Colonic mucosa (tissue), 4 donors: ENCODE measurements around the gene ITGAL. TPM values are rescaled to one million over a fixed set of nuclear protein-coding genes. Genes with fewer than 3 reads are reported as not detected.

ENCODE experiments used
- DNase-seq: peaks from one replicate; pipeline ENCODE4 v3.0.0-alpha.2; 2020
- H3K27ac ChIP-seq: fragments of 200-600 bp; one replicate; pipeline ENCODE4 v1.8.0; 2021
- H3K27me3 ChIP-seq: fragments of 200-600 bp; one replicate; pipeline ENCODE4 v1.8.0; 2021
- H3K36me3 ChIP-seq: fragments of 200-600 bp; one replicate; pipeline ENCODE4 v1.8.0; 2021
- H3K4me1 ChIP-seq: fragments of 200-600 bp; one replicate; pipeline ENCODE4 v1.8.0; 2021; ENCODE audit warnings: mild to moderate bottlenecking
- H3K4me3 ChIP-seq: fragments of 200-600 bp; one replicate; pipeline ENCODE4 v1.8.0; 2021
- H3K9ac ChIP-seq, 2 donors: one replicate each; pipeline ENCODE4 v1.7.0; 2013; ENCODE audit warnings: control low read depth in 2 of 2, low read depth in 2 of 2, low read length in 2 of 2
- H3K9me3 ChIP-seq: fragments of 200-600 bp; one replicate; pipeline ENCODE4 v1.8.0; 2021
- intact Hi-C: fragments of 100-400 bp; cut with DNase I; formaldehyde crosslinking; loops from one replicate; pipeline ENCODE4 v1.14.1; 2022
- total RNA-seq, 2 donors: library from RNA; stranded (reverse); fragmentation: NEBNext Ultra II Directional in 1 of 2; extraction: Animal tissue kit (Norgen Biotek cat#: 25700) in 1 of 2; gene quantifications; one replicate each; pipeline ENCODE4 v1.2.1, GENCODE V29; 2021
- TF ChIP-seq, protein P1 (sequence below): fragments of 200-600 bp; IDR thresholded peaks from one replicate; pipeline ENCODE4 v1.8.0; 2022; ENCODE audit warnings: antibody characterized with exemption, mild to moderate bottlenecking
- donor health status: healthy.
- donor health status: DM: no; HTN: no; CAD: no.
- donor health status: DM: no; HTN: no; CAD: no.

The ITGAL gene
- total RNA-seq: 1 to 10 TPM; 3.4 to 4.8 TPM

DNA sequence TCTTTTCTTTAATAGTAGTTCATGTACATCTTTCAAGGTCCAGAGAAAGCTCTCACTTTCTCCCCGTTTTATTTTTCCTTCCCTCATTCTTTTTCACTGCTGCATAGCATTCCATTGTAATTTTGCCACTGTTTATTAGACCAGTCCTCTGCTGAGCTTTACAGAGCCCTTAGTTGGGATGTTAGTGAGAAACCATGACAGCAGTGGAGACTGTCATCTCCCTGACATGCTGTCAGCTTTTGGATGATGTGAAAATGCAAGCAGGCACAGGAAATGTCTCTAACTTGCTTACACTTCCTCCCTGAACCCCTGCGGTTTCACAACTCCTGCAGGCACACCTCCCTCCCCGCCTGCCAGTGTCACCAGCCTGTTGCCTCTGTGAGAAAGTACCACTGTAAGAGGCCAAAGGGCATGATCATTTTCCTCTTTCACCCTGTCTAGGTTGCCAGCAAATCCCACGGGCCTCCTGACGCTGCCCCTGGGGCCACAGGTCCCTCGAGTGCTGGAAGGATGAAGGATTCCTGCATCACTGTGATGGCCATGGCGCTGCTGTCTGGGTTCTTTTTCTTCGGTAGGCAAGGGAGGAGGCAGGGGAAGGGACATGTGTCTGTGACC is at the start of gene ITGAL:
ITGAL (plus strand) TSS at position 415 of the 615 bp plus-strand sequence; CDS start at position 511, 96 bp downstream.
- DNase-seq: peak; percentile 46
- Histone ChIP-seq H3K27ac (peak within 1 kb of the TSS; percentile 70), H3K4me1 (no peaks in the 10 kb centered on the region), H3K27me3 (no peaks in the 10 kb centered on the region), H3K9me3 (no peaks in the 10 kb centered on the region), H3K9ac (peak within 1 kb of the TSS; percentile 43 to 58), H3K36me3 (no peaks in the 10 kb centered on the region), H3K4me3 (peak within 1 kb of the TSS; percentile 23)
- TF ChIP-seq, protein P1, sequence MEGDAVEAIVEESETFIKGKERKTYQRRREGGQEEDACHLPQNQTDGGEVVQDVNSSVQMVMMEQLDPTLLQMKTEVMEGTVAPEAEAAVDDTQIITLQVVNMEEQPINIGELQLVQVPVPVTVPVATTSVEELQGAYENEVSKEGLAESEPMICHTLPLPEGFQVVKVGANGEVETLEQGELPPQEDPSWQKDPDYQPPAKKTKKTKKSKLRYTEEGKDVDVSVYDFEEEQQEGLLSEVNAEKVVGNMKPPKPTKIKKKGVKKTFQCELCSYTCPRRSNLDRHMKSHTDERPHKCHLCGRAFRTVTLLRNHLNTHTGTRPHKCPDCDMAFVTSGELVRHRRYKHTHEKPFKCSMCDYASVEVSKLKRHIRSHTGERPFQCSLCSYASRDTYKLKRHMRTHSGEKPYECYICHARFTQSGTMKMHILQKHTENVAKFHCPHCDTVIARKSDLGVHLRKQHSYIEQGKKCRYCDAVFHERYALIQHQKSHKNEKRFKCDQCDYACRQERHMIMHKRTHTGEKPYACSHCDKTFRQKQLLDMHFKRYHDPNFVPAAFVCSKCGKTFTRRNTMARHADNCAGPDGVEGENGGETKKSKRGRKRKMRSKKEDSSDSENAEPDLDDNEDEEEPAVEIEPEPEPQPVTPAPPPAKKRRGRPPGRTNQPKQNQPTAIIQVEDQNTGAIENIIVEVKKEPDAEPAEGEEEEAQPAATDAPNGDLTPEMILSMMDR: no peak
- intact Hi-C loops: no loop called here

DNA sequence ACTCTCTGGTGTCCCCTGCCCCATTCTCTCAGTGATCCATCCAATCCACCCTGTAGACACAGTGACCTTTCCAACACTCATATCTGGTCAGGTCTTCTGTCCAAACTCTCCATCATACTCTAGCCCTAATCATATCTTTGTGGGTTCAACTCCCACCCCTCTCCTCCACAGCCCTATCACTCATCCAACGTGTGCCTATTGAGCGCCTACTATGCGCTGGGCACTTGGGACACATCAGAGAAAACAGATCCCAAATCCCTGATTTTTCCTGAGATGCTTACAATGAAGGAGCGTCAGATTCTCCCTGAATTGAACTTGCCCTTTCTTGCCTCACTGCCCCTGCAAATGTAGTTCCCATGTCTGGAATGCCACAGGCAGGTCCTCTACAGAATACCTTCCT is 44.5 kb upstream of the ITGAL start:
- H3K27ac ChIP-seq: no peak overlapping the region

DNA sequence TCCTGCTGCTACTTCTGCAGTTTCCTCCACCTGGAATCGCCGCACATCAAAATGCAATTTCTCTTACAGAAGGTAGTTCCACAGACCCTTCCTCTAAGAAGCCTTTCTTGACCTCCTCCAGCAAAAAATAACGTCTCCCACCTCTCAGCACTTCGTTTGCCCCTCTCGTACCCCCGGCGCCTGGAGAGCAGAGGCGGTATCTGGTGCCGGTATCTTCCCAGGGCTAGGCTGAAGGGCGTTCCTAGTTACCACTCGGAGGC is 43.2 kb upstream of the ITGAL start:
- TF ChIP-seq, protein P1: no peak
- no peak for DNase-seq

More for the DNA sequence above, 44.5 kb upstream of the ITGAL start:
- H3K9me3 ChIP-seq: no peaks in the 10 kb centered on the region
- intact Hi-C loops: loop anchor here (10.0 kb wide), 1 partner anchor 177 kb away; no protein-coding TSS in a partner anchor
- no peaks in the 10 kb centered on the region for H3K27me3 ChIP-seq
- DNase-seq: no peak
- TF ChIP-seq, protein P1: no peak
- H3K36me3 ChIP-seq: peaks cover 7% of the 10 kb centered on the region
- no peak overlapping the region for H3K4me3 ChIP-seq
- H3K9ac ChIP-seq: no peak overlapping the region
- H3K4me1 ChIP-seq: peaks cover 3% of the 10 kb centered on the region

DNA sequence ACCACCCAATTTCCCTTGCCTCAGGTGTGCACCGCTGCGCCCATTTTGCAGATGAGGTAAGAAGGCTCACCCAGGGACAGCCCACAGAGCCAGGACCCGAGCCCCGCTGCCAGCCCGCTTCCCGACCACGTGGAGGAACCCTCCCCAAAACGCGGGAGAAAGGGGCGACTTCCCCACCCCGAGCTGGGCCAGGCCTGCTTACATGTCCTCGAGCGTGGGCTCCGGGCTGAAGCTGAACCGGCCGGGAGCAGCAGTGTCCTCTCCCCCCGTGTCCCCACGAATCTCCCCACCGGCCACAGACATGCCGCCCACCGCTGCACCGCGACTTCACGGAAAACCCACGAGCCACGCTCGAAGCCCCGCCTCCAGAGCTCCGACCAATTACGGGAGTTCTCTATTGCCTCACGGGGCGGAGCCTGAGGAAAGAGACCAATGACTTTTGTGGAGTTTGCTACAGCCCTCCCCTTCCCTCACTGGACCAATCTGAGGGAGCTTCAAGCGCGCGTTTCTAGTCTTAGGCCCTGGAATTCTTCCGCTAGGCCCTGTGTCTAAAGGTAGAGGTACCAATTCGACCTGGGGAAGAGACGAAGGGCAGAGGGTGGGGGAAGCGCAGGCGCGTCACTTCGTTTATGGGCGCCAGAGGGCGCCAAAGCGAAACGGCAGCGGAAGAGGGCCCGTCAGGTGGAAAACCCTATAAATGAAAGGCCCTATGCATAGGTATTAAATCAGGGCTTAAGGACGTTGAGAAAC is 42.7 kb upstream of the ITGAL start, which contains the start of gene DCTPP1:
DCTPP1 (minus strand) TSS at position 353 of the 750 bp plus-strand sequence; CDS start at position 303, 50 bp downstream.
- Histone ChIP-seq H3K27ac (peak within 1 kb of the TSS; percentile 77), H3K36me3 (no peaks in the 10 kb centered on the region), H3K4me1 (peaks cover 3% of the 10 kb centered on the region), H3K9ac (peak within 1 kb of the TSS; percentile 91 to 92), H3K27me3 (no peaks in the 10 kb centered on the region), H3K4me3 (peak within 1 kb of the TSS; percentile 46), H3K9me3 (no peaks in the 10 kb centered on the region)
- TF ChIP-seq, protein P1: peak; percentile 82
- DNase-seq: peak; percentile 97
- intact Hi-C loops: loop anchor here (10.0 kb wide), 2 partner anchors 175 to 195 kb away; no protein-coding TSS in a partner anchor

More for the DNA sequence above, 43.2 kb upstream of the ITGAL start:
- peak overlapping the region; percentile 46 for H3K4me3 ChIP-seq
- H3K4me1 ChIP-seq: peaks cover 3% of the 10 kb centered on the region
- intact Hi-C loops: loop anchor here (10.0 kb wide), 1 partner anchor 175 kb away; no protein-coding TSS in a partner anchor
- H3K36me3 ChIP-seq: peaks cover 1% of the 10 kb centered on the region
- peak overlapping the region; percentile 91 to 92 for H3K9ac ChIP-seq
- H3K27me3 ChIP-seq: no peaks in the 10 kb centered on the region
- H3K27ac ChIP-seq: peak overlapping the region; percentile 77
- no peaks in the 10 kb centered on the region for H3K9me3 ChIP-seq

DNA sequence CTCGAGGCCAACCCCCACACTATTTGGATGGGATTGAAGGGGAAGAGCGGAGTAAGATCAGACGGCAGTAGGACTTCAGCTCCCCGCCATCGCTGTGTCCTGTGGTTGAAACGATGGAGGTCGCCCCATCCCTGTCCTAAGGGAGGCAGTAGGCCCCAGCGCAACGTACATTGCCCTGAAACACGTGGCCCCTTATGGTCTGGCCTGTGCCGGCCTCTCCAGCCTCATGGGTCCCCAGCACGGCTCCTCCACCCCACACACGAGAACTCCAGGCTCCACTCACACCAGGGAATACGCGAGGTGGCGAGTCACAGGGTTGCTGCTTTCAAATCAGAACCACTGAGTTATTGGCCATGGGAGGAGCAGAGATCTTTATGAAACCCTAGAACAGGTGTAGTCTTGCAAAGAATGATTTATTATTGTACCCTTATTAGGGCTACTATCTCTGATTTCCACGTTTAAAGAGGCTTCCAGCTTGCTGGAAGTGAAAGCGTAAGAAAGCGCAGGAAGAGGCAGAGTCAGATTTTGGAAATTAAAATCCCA is 42.0 kb upstream of the ITGAL start:
- DNase-seq: no peak
- intact Hi-C loops: loop anchor here (10.0 kb wide), 1 partner anchor 194 kb away; no protein-coding TSS in a partner anchor

More for the DNA sequence above, 42.0 kb upstream of the ITGAL start:
- Histone ChIP-seq H3K9me3 (no peaks in the 10 kb centered on the region), H3K4me1 (peaks cover 3% of the 10 kb centered on the region), H3K27ac (peak overlapping the region; percentile 77), H3K27me3 (no peaks in the 10 kb centered on the region), H3K4me3 (peak overlapping the region; percentile 46), H3K9ac (peak overlapping the region; percentile 20 to 91), H3K36me3 (no peaks in the 10 kb centered on the region)
- TF ChIP-seq, protein P1: peak; percentile 13
